GM23338 (cell line): ENCODE data around the gene BAIAP2. TPM values are rescaled to one million over a fixed set of nuclear protein-coding genes. Genes with fewer than 3 reads are reported as not detected.

ENCODE experiments used
- ATAC-seq: fragments of 200-7000 bp; cut with Tn5 transposase; 3 replicates; pipeline ENCODE4 v1.9.1; 2020
- DNase-seq: peaks from one replicate; pipeline ENCODE4 v3.0.0-alpha.2; 2015; ENCODE audit warnings: low spot score
- H2AFZ ChIP-seq: fragments of 200-600 bp; sonication (generic); 2 replicates; pipeline ENCODE4 v1.8.0; 2016; ENCODE audit warnings: antibody characterized with exemption, mild to moderate bottlenecking, moderate library complexity
- H3F3A ChIP-seq: fragments of 200-600 bp; sonication (generic); replicated peaks from 2 replicates; pipeline ENCODE4 v1.8.0; 2017; ENCODE audit warnings: antibody characterized with exemption, mixed run types, low read depth
- H3K27ac ChIP-seq: fragments of 200-600 bp; sonication (generic); 2 replicates; pipeline ENCODE4 v1.6.1; 2016; ENCODE audit warnings: low read depth
- H3K27me3 ChIP-seq: fragments of 200-600 bp; sonication (generic); 2 replicates; pipeline ENCODE4 v1.8.0; 2016; ENCODE audit warnings: mild to moderate bottlenecking, mixed run types, moderate library complexity; ENCODE audit not compliant: insufficient read depth
- H3K36me3 ChIP-seq: fragments of 200-600 bp; sonication (generic); 2 replicates; pipeline ENCODE4 v1.8.0; 2016; ENCODE audit warnings: mild to moderate bottlenecking; ENCODE audit not compliant: insufficient read depth
- H3K4me1 ChIP-seq: fragments of 200-600 bp; sonication (generic); 2 replicates; pipeline ENCODE4 v1.8.0; 2016; ENCODE audit warnings: mild to moderate bottlenecking, moderate library complexity; ENCODE audit not compliant: insufficient read depth
- H3K4me2 ChIP-seq: fragments of 200-600 bp; sonication (generic); 2 replicates; pipeline ENCODE4 v1.7.1; 2017; ENCODE audit warnings: mixed run types
- H3K4me3 ChIP-seq: fragments of 200-600 bp; sonication (generic); 2 replicates; pipeline ENCODE4 v1.6.1; 2016; ENCODE audit warnings: mixed run types
- H3K79me2 ChIP-seq: fragments of 200-600 bp; sonication (generic); replicated peaks from 2 replicates; pipeline ENCODE4 v1.8.0; 2017; ENCODE audit warnings: mild to moderate bottlenecking; ENCODE audit not compliant: insufficient read depth
- H3K9me2 ChIP-seq: fragments of 200-600 bp; sonication (generic); 2 replicates; pipeline ENCODE4 v1.8.0; 2017; ENCODE audit not compliant: insufficient read depth
- H4K20me1 ChIP-seq: fragments of 200-600 bp; sonication (generic); replicated peaks from 2 replicates; pipeline ENCODE4 v1.8.0; 2017; ENCODE audit warnings: mild to moderate bottlenecking; ENCODE audit not compliant: insufficient read depth
- H3K27ac Mint-ChIP-seq: 2 replicates; pipeline ENCODE4 v1.8.0; 2020; ENCODE audit warnings: inconsistent platforms, mild to moderate bottlenecking, moderate library complexity, mixed read lengths
- H3K27me3 Mint-ChIP-seq: 3 replicates; pipeline ENCODE4 v1.8.0; 2022; ENCODE audit warnings: low read depth, mild to moderate bottlenecking, moderate library complexity, mixed read lengths, inconsistent platforms; ENCODE audit not compliant: insufficient read depth, poor library complexity
- H3K36me3 Mint-ChIP-seq: 3 replicates; pipeline ENCODE4 v1.8.0; 2021; ENCODE audit warnings: low read depth, mild to moderate bottlenecking, inconsistent platforms, moderate library complexity, mixed read lengths
- H3K4me1 Mint-ChIP-seq: 3 replicates; pipeline ENCODE4 v1.8.0; 2020; ENCODE audit warnings: mild to moderate bottlenecking, inconsistent platforms, mixed read lengths
- H3K4me3 Mint-ChIP-seq: 3 replicates; pipeline ENCODE4 v1.8.0; 2021; ENCODE audit warnings: moderate library complexity, mild to moderate bottlenecking, inconsistent platforms, mixed read lengths
- H3K9me3 Mint-ChIP-seq: 3 replicates; pipeline ENCODE4 v1.8.0; 2020; ENCODE audit warnings: moderate library complexity, mild to moderate bottlenecking, inconsistent platforms, mixed read lengths
- CREB1 ChIP-seq: fragments of 250-450 bp; sonication (Bioruptor Pico); IDR thresholded peaks from 2 replicates; pipeline ENCODE4 v1.5.0; 2020; ENCODE audit warnings: low read depth, mild to moderate bottlenecking, moderate library complexity
- EZH2 ChIP-seq: fragments of 200-600 bp; sonication (generic); IDR thresholded peaks from one replicate; pipeline ENCODE4 v1.8.0; 2017; ENCODE audit warnings: antibody characterized with exemption, mild to moderate bottlenecking, low read depth; ENCODE audit not compliant: unreplicated experiment
- EZH2phosphoT487 ChIP-seq: fragments of 200-600 bp; sonication (generic); IDR thresholded peaks from one replicate; pipeline ENCODE4 v1.8.1; 2018; ENCODE audit warnings: antibody characterized with exemption; ENCODE audit not compliant: unreplicated experiment
- JUNB ChIP-seq: IDR thresholded peaks from one replicate; pipeline ENCODE4 v1.6.1; 2016; ENCODE audit warnings: antibody characterized with exemption; ENCODE audit not compliant: unreplicated experiment
- NANOG ChIP-seq: IDR thresholded peaks from 2 replicates; pipeline ENCODE4 v1.6.1; 2016; ENCODE audit warnings: antibody characterized with exemption, borderline replicate concordance
- POLR2AphosphoS5 ChIP-seq: IDR thresholded peaks from 2 replicates; pipeline ENCODE4 v1.6.1; 2016; ENCODE audit warnings: antibody characterized with exemption, low read depth
- STAT1 ChIP-seq: IDR thresholded peaks from one replicate; pipeline ENCODE4 v1.6.1; 2016; ENCODE audit warnings: antibody characterized with exemption; ENCODE audit not compliant: unreplicated experiment
- ZNF114 ChIP-seq: fragments of 250-450 bp; sonication (Bioruptor Pico); IDR thresholded peaks from 2 replicates; pipeline ENCODE4 v1.5.0; 2020; ENCODE audit warnings: mild to moderate bottlenecking, moderate library complexity
- ZNF331 ChIP-seq: fragments of 250-450 bp; sonication (Bioruptor Pico); IDR thresholded peaks from 2 replicates; pipeline ENCODE4 v1.5.0; 2020; ENCODE audit warnings: low read depth, mild to moderate bottlenecking, moderate library complexity
- polyA plus RNA-seq: library from polyadenylated mRNA; unstranded; fragments of >200 nt; fragmentation: Nextera tagmentation; extraction: Ambion mirVana; gene quantifications from 2 replicates; pipeline ENCODE4 v1.2.1, GENCODE V29; 2016
- total RNA-seq: library from RNA; depleted of rRNA; stranded (reverse); fragments of >200 nt; shearing (Covaris generic); gene quantifications from 2 replicates; pipeline ENCODE4 v1.2.3, GENCODE V29; 2014
- TF ChIP-seq, protein P1 (sequence below), 2 experiments: fragments of 200-600 bp in 1 of 2; sonication (generic) in 1 of 2; conservative IDR thresholded peaks; 2 replicates each; pipeline versions ENCODE4 v1.5.1 to v1.6.1; 2016 to 2017; ENCODE audit warnings: antibody characterized with exemption in 2 of 2, low read depth in 2 of 2, mild to moderate bottlenecking in 2 of 2, moderate library complexity in 1 of 2
- TF ChIP-seq, protein P2 (sequence below): IDR thresholded peaks from one replicate; pipeline ENCODE4 v1.6.1; 2018; ENCODE audit warnings: antibody characterized with exemption; ENCODE audit not compliant: unreplicated experiment
- TF ChIP-seq, protein P3 (sequence below): fragments of 250-450 bp; sonication (Bioruptor Pico); IDR thresholded peaks from 2 replicates; pipeline ENCODE4 v1.5.0; 2020; ENCODE audit warnings: mild to moderate bottlenecking, moderate library complexity
- TF ChIP-seq, protein P4 (sequence below): IDR thresholded peaks from 2 replicates; pipeline ENCODE4 v1.6.1; 2016; ENCODE audit warnings: antibody characterized with exemption

Gene BAIAP2
- total and polyA plus RNA-seq, 2 experiments from 2014 or later = 21.7 to 22.7 TPM

DNA sequence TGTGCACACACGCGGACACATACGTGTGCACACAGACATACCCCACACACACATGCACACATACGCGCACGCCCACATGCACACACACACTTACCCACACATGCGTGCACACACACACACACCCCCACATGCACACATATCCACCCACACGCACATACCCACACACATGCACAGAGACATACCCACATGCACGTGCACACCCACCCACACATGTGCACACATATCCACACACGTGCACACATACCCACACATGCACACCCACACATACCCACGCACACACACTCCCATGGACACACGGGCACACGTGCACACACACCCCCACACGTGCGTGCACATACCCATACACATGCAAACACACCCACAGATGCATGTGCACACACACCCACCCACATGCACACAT is 103.1 kb downstream of the BAIAP2 start:
- H3K27ac Mint-ChIP-seq = no peak overlapping the region
- no peak for TF ChIP-seq CREB1 (CRISPR knock-in tag)
- TF ChIP-seq, protein P1, sequence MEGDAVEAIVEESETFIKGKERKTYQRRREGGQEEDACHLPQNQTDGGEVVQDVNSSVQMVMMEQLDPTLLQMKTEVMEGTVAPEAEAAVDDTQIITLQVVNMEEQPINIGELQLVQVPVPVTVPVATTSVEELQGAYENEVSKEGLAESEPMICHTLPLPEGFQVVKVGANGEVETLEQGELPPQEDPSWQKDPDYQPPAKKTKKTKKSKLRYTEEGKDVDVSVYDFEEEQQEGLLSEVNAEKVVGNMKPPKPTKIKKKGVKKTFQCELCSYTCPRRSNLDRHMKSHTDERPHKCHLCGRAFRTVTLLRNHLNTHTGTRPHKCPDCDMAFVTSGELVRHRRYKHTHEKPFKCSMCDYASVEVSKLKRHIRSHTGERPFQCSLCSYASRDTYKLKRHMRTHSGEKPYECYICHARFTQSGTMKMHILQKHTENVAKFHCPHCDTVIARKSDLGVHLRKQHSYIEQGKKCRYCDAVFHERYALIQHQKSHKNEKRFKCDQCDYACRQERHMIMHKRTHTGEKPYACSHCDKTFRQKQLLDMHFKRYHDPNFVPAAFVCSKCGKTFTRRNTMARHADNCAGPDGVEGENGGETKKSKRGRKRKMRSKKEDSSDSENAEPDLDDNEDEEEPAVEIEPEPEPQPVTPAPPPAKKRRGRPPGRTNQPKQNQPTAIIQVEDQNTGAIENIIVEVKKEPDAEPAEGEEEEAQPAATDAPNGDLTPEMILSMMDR (conservative IDR thresholded peaks at IDR 0.05; ENCODE audit: low read depth in 2 of 2) = no peak
- no peak for TF ChIP-seq JUNB
- no peak for TF ChIP-seq STAT1
- no peak for TF ChIP-seq ZNF331 (CRISPR knock-in tag)
- no peak for TF ChIP-seq EZH2
- TF ChIP-seq POLR2AphosphoS5 = no peak
- TF ChIP-seq ZNF114 = no peak
- TF ChIP-seq, protein P2, sequence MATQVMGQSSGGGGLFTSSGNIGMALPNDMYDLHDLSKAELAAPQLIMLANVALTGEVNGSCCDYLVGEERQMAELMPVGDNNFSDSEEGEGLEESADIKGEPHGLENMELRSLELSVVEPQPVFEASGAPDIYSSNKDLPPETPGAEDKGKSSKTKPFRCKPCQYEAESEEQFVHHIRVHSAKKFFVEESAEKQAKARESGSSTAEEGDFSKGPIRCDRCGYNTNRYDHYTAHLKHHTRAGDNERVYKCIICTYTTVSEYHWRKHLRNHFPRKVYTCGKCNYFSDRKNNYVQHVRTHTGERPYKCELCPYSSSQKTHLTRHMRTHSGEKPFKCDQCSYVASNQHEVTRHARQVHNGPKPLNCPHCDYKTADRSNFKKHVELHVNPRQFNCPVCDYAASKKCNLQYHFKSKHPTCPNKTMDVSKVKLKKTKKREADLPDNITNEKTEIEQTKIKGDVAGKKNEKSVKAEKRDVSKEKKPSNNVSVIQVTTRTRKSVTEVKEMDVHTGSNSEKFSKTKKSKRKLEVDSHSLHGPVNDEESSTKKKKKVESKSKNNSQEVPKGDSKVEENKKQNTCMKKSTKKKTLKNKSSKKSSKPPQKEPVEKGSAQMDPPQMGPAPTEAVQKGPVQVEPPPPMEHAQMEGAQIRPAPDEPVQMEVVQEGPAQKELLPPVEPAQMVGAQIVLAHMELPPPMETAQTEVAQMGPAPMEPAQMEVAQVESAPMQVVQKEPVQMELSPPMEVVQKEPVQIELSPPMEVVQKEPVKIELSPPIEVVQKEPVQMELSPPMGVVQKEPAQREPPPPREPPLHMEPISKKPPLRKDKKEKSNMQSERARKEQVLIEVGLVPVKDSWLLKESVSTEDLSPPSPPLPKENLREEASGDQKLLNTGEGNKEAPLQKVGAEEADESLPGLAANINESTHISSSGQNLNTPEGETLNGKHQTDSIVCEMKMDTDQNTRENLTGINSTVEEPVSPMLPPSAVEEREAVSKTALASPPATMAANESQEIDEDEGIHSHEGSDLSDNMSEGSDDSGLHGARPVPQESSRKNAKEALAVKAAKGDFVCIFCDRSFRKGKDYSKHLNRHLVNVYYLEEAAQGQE = no peak
- no peak for TF ChIP-seq NANOG
- TF ChIP-seq, protein P3, sequence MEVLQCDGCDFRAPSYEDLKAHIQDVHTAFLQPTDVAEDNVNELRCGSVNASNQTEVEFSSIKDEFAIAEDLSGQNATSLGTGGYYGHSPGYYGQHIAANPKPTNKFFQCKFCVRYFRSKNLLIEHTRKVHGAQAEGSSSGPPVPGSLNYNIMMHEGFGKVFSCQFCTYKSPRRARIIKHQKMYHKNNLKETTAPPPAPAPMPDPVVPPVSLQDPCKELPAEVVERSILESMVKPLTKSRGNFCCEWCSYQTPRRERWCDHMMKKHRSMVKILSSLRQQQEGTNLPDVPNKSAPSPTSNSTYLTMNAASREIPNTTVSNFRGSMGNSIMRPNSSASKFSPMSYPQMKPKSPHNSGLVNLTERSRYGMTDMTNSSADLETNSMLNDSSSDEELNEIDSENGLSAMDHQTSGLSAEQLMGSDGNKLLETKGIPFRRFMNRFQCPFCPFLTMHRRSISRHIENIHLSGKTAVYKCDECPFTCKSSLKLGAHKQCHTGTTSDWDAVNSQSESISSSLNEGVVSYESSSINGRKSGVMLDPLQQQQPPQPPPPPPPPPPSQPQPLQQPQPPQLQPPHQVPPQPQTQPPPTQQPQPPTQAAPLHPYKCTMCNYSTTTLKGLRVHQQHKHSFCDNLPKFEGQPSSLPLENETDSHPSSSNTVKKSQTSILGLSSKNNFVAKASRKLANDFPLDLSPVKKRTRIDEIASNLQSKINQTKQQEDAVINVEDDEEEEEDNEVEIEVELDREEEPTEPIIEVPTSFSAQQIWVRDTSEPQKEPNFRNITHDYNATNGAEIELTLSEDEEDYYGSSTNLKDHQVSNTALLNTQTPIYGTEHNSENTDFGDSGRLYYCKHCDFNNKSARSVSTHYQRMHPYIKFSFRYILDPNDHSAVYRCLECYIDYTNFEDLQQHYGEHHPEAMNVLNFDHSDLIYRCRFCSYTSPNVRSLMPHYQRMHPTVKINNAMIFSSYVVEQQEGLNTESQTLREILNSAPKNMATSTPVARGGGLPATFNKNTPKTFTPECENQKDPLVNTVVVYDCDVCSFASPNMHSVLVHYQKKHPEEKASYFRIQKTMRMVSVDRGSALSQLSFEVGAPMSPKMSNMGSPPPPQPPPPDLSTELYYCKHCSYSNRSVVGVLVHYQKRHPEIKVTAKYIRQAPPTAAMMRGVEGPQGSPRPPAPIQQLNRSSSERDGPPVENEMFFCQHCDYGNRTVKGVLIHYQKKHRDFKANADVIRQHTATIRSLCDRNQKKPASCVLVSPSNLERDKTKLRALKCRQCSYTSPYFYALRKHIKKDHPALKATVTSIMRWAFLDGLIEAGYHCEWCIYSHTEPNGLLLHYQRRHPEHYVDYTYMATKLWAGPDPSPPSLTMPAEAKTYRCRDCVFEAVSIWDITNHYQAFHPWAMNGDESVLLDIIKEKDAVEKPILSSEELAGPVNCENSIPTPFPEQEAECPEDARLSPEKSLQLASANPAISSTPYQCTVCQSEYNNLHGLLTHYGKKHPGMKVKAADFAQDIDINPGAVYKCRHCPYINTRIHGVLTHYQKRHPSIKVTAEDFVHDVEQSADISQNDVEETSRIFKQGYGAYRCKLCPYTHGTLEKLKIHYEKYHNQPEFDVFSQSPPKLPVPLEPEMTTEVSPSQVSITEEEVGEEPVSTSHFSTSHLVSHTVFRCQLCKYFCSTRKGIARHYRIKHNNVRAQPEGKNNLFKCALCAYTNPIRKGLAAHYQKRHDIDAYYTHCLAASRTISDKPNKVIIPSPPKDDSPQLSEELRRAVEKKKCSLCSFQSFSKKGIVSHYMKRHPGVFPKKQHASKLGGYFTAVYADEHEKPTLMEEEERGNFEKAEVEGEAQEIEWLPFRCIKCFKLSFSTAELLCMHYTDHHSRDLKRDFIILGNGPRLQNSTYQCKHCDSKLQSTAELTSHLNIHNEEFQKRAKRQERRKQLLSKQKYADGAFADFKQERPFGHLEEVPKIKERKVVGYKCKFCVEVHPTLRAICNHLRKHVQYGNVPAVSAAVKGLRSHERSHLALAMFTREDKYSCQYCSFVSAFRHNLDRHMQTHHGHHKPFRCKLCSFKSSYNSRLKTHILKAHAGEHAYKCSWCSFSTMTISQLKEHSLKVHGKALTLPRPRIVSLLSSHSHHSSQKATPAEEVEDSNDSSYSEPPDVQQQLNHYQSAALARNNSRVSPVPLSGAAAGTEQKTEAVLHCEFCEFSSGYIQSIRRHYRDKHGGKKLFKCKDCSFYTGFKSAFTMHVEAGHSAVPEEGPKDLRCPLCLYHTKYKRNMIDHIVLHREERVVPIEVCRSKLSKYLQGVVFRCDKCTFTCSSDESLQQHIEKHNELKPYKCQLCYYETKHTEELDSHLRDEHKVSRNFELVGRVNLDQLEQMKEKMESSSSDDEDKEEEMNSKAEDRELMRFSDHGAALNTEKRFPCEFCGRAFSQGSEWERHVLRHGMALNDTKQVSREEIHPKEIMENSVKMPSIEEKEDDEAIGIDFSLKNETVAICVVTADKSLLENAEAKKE (CRISPR knock-in tag) = no peak
- TF ChIP-seq, protein P4, sequence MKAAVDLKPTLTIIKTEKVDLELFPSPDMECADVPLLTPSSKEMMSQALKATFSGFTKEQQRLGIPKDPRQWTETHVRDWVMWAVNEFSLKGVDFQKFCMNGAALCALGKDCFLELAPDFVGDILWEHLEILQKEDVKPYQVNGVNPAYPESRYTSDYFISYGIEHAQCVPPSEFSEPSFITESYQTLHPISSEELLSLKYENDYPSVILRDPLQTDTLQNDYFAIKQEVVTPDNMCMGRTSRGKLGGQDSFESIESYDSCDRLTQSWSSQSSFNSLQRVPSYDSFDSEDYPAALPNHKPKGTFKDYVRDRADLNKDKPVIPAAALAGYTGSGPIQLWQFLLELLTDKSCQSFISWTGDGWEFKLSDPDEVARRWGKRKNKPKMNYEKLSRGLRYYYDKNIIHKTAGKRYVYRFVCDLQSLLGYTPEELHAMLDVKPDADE = no peak
- TF ChIP-seq EZH2phosphoT487 = no peak

More for the DNA sequence above, 103.1 kb downstream of the BAIAP2 start:
- Histone ChIP-seq H3K4me2 (no peak overlapping the region), H3F3A (peaks cover 16% of the 10 kb centered on the region), H2AFZ (no peak overlapping the region), H3K9me2 (no peaks in the 10 kb centered on the region), H3K27ac (no peak overlapping the region), H3K4me1 (no peaks in the 10 kb centered on the region), H3K79me2 (no peaks in the 10 kb centered on the region), H3K27me3 (no peaks in the 10 kb centered on the region), H3K4me3 (no peak overlapping the region), H3K36me3 (no peaks in the 10 kb centered on the region), H4K20me1 (no peaks in the 10 kb centered on the region)
- no peak overlapping the region for H3K4me3 Mint-ChIP-seq
- peaks cover 24% of the 10 kb centered on the region for H3K27me3 Mint-ChIP-seq
- DNase-seq (no peak), ATAC-seq (no peak)
- peaks cover 18% of the 10 kb centered on the region for H3K9me3 Mint-ChIP-seq
- H3K4me1 Mint-ChIP-seq = no peaks in the 10 kb centered on the region
- no peaks in the 10 kb centered on the region; the same call in 2 of the 3 replicates for H3K36me3 Mint-ChIP-seq
